OCI-LY1 (cell line): ENCODE measurements around the gene LPAR3.

Experiments
- H2AFZ ChIP-seq: fragments of 200-600 bp; sonication (generic), shearing (Covaris generic); 2 replicates; pipeline ENCODE4 v1.6.0; 2014; ENCODE audit warnings: antibody characterized with exemption, mild to moderate bottlenecking, low read length
- H3F3A ChIP-seq: fragments of 200-600 bp; sonication (generic), shearing (Covaris generic); 2 replicates; pipeline ENCODE4 v1.6.0; 2014; ENCODE audit warnings: mild to moderate bottlenecking, antibody characterized with exemption, low read length, moderate library complexity; ENCODE audit not compliant: insufficient read depth
- H3K27ac ChIP-seq: fragments of 200-600 bp; sonication (generic); 2 replicates; pipeline ENCODE4 v1.5.1; 2014; ENCODE audit warnings: low read length, mixed run types, mild to moderate bottlenecking, low read depth; ENCODE audit not compliant: poor library complexity, severe bottlenecking
- H3K27me3 ChIP-seq: fragments of 200-600 bp; sonication (generic); 2 replicates; pipeline ENCODE4 v1.6.0; 2014; ENCODE audit warnings: antibody characterized with exemption, mild to moderate bottlenecking, low read length, moderate library complexity; ENCODE audit not compliant: insufficient read depth
- H3K36me3 ChIP-seq: fragments of 200-600 bp; sonication (generic); 2 replicates; pipeline ENCODE4 v1.6.1; 2014; ENCODE audit warnings: mild to moderate bottlenecking, antibody characterized with exemption, low read length, moderate library complexity, mixed read lengths; ENCODE audit not compliant: insufficient read depth
- H3K4me1 ChIP-seq: fragments of 200-600 bp; sonication (generic); 2 replicates; pipeline ENCODE4 v1.5.1; 2014; ENCODE audit warnings: mild to moderate bottlenecking, low read length, moderate library complexity; ENCODE audit not compliant: insufficient read depth, severe bottlenecking
- H3K4me2 ChIP-seq: fragments of 200-600 bp; sonication (generic), shearing (Covaris generic); 2 replicates; pipeline ENCODE4 v1.6.1; 2014; ENCODE audit warnings: low read length
- H3K4me3 ChIP-seq: fragments of 200-600 bp; sonication (generic); 2 replicates; pipeline ENCODE4 v1.5.1; 2014; ENCODE audit warnings: low read length, low read depth, mild to moderate bottlenecking, mixed read lengths; ENCODE audit not compliant: poor library complexity, severe bottlenecking
- H3K79me2 ChIP-seq: fragments of 200-600 bp; shearing (Covaris generic); 2 replicates; pipeline ENCODE4 v1.6.1; 2016; ENCODE audit warnings: mixed run types, low read length, mixed read lengths; ENCODE audit not compliant: insufficient read depth
- H3K9ac ChIP-seq: fragments of 200-600 bp; sonication (generic), shearing (Covaris generic); 2 replicates; pipeline ENCODE4 v1.6.1; 2014; ENCODE audit warnings: mild to moderate bottlenecking, low read length, mixed read lengths
- H3K9me2 ChIP-seq: fragments of 200-600 bp; sonication (generic), shearing (Covaris generic); 2 replicates; pipeline ENCODE4 v1.6.1; 2014; ENCODE audit warnings: low read depth, mild to moderate bottlenecking, low read length, mixed read lengths
- H3K9me3 ChIP-seq: fragments of 200-600 bp; shearing (Covaris generic); 2 replicates; pipeline ENCODE4 v1.6.1; 2014; ENCODE audit warnings: low read length, mixed read lengths
- H4K20me1 ChIP-seq: fragments of 200-600 bp; sonication (generic), shearing (Covaris generic); 2 replicates; pipeline ENCODE4 v1.6.0; 2016; ENCODE audit warnings: mild to moderate bottlenecking, low read length; ENCODE audit not compliant: insufficient read depth
- EZH2 ChIP-seq: fragments of 200-600 bp; sonication (generic), shearing (Covaris generic); IDR thresholded peaks from 2 replicates; pipeline ENCODE4 v1.8.0; 2017; ENCODE audit warnings: borderline replicate concordance, mixed run types, mild to moderate bottlenecking, antibody characterized with exemption, low read length, moderate library complexity, mixed read lengths
- TF ChIP-seq, protein P1 (sequence below): fragments of 200-600 bp; sonication (generic), shearing (Covaris generic); IDR thresholded peaks from 2 replicates; pipeline ENCODE4 v1.5.1; 2017; ENCODE audit warnings: mild to moderate bottlenecking, antibody characterized with exemption, low read length, moderate library complexity, mixed read lengths

LPAR3 gene

DNA sequence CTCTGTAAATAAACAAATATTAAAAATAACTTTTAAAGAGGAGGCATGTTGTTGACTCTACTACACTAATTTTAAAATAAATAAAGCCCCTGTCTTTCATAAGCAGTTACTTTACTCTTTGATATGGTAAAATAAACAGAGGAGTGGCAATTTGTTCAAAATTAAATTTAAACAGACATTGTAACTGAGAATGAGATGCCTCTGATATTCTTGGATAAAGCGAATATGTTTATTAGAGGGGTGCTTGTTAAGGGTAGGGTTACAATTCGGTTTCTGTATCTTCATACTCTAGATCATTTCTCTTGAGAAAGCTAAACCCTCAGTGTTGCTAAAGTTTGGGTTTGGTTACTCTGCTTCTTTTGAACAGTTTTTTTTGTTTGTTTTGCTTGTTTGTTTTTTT, 19.6 kb downstream of the LPAR3 start:
- no peaks in the 10 kb centered on the region for H3K9me2 ChIP-seq
- H3K4me3 ChIP-seq = no peak overlapping the region
- no peaks in the 10 kb centered on the region for H3K9me3 ChIP-seq
- H3K4me2 ChIP-seq = no peak overlapping the region
- no peak for TF ChIP-seq EZH2
- TF ChIP-seq, protein P1, sequence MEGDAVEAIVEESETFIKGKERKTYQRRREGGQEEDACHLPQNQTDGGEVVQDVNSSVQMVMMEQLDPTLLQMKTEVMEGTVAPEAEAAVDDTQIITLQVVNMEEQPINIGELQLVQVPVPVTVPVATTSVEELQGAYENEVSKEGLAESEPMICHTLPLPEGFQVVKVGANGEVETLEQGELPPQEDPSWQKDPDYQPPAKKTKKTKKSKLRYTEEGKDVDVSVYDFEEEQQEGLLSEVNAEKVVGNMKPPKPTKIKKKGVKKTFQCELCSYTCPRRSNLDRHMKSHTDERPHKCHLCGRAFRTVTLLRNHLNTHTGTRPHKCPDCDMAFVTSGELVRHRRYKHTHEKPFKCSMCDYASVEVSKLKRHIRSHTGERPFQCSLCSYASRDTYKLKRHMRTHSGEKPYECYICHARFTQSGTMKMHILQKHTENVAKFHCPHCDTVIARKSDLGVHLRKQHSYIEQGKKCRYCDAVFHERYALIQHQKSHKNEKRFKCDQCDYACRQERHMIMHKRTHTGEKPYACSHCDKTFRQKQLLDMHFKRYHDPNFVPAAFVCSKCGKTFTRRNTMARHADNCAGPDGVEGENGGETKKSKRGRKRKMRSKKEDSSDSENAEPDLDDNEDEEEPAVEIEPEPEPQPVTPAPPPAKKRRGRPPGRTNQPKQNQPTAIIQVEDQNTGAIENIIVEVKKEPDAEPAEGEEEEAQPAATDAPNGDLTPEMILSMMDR = no peak
- H3K4me1 ChIP-seq = no peaks in the 10 kb centered on the region
- H3K79me2 ChIP-seq = no peaks in the 10 kb centered on the region
- no peaks in the 10 kb centered on the region for H3F3A ChIP-seq
- no peaks in the 10 kb centered on the region for H3K27me3 ChIP-seq
- H3K27ac ChIP-seq = no peak overlapping the region
- no peak overlapping the region for H3K9ac ChIP-seq
- no peak overlapping the region for H2AFZ ChIP-seq
- H4K20me1 ChIP-seq = no peaks in the 10 kb centered on the region
- no peaks in the 10 kb centered on the region for H3K36me3 ChIP-seq

DNA sequence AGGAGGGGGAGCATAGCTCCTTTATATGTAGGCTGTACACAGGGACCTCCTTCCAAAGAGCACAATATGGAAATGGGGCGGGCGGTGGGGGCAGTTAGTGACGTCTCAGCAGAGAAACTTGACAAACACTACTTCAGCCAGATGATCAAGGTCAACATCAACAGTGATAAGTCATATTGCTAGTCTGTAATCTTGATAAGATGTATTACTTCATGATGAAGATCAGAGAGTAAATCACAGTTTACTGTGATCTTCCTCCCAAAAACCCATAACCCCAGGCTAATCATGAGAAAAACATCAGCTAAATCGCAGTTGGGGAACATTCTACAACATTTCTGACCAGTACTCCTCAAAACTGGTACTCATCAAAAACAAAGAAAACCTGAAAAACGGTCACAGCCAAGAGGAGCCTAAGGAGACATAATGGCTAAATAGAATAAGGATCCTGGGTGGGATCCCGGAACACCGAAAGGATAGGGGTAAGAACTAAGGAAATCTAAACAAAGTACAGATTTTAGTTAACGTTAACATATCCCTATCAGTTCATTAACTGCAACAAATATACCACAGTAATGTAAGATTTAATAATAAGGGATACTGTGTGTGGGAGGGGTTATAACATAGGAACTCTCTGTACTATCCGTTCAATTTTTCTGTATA, 20.2 kb downstream of the LPAR3 start:
- H3K79me2 ChIP-seq = no peaks in the 10 kb centered on the region

DNA sequence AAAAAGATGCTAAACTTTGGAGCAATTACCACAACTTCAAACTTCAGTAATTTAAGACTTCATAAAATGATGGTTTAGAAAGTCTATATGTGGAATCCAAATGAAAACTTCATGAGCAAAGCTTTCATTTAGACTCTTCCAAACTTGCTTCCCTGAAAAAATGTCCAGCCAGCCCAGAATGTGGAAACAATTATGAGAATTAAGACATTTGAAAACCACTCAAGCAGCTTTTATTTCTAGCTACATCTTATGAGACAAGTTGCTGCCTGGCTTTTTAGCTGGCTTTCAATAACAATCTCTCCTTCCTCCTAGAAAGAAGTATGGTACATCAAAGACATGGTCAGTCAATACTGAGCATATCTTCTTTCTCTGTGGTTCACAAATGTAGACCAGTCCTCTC, 21.8 kb downstream of the LPAR3 start:
- H3K27me3 ChIP-seq = no peaks in the 10 kb centered on the region
- H3K9me3 ChIP-seq = no peaks in the 10 kb centered on the region
- no peaks in the 10 kb centered on the region for H3F3A ChIP-seq
- H3K4me3 ChIP-seq = no peak overlapping the region
- no peak overlapping the region for H3K9ac ChIP-seq
- no peak overlapping the region for H3K4me2 ChIP-seq
- TF ChIP-seq, protein P1 = no peak
- TF ChIP-seq EZH2 = no peak
- no peaks in the 10 kb centered on the region for H3K9me2 ChIP-seq
- no peaks in the 10 kb centered on the region for H3K36me3 ChIP-seq
- no peaks in the 10 kb centered on the region for H3K4me1 ChIP-seq
- H3K27ac ChIP-seq = no peak overlapping the region
- H4K20me1 ChIP-seq = no peaks in the 10 kb centered on the region
- no peaks in the 10 kb centered on the region for H3K79me2 ChIP-seq
- no peak overlapping the region for H2AFZ ChIP-seq

More for the DNA sequence above, 20.2 kb downstream of the LPAR3 start:
- H3K36me3 ChIP-seq = no peaks in the 10 kb centered on the region
- no peak overlapping the region for H3K27ac ChIP-seq
- H3K9ac ChIP-seq = no peak overlapping the region
- no peak overlapping the region for H2AFZ ChIP-seq
- H3K9me3 ChIP-seq = no peaks in the 10 kb centered on the region
- no peaks in the 10 kb centered on the region for H3K27me3 ChIP-seq
- no peaks in the 10 kb centered on the region for H4K20me1 ChIP-seq
- no peaks in the 10 kb centered on the region for H3K9me2 ChIP-seq
- no peaks in the 10 kb centered on the region for H3F3A ChIP-seq
- no peak overlapping the region for H3K4me2 ChIP-seq
- TF ChIP-seq, protein P1 = no peak
- TF ChIP-seq EZH2 = no peak
- no peak overlapping the region for H3K4me3 ChIP-seq
- H3K4me1 ChIP-seq = no peaks in the 10 kb centered on the region
